Measurements from ENCODE around the gene ALAD.

DNA sequence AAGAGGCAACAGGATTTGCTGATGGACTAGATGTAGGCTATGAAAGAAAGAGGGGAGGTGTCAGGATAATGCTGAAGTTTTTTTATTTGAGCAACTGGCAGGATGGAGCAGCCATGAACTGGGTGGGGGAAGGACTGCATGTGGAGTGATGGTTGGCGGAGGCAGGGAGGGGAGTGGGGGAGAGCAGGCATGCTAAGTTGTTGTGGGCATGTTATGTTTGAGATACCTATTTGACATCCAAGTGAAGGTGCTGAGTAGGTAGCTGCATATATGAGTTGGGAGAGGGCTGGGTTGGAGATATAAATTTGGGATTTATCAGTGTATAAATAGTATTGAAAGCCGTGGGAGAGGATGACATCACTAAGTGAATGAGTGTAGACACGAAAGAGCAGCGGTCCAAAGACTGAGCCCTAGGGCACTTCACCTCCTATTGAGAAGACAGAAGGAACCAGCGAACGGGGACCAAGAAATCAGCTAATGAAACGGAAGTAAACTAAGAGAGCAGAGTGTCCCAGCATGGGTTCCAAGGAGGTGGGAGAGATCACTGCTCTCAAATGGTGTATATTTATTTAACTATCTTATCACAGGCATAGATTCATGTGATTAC lies 44.3 kb downstream of the ALAD start:
- TF ChIP-seq, protein P1, sequence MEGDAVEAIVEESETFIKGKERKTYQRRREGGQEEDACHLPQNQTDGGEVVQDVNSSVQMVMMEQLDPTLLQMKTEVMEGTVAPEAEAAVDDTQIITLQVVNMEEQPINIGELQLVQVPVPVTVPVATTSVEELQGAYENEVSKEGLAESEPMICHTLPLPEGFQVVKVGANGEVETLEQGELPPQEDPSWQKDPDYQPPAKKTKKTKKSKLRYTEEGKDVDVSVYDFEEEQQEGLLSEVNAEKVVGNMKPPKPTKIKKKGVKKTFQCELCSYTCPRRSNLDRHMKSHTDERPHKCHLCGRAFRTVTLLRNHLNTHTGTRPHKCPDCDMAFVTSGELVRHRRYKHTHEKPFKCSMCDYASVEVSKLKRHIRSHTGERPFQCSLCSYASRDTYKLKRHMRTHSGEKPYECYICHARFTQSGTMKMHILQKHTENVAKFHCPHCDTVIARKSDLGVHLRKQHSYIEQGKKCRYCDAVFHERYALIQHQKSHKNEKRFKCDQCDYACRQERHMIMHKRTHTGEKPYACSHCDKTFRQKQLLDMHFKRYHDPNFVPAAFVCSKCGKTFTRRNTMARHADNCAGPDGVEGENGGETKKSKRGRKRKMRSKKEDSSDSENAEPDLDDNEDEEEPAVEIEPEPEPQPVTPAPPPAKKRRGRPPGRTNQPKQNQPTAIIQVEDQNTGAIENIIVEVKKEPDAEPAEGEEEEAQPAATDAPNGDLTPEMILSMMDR (IDR thresholded peaks at IDR 0.05 in 4 of 5, conservative IDR thresholded peaks at IDR 0.05 in 1 of 5): no peak
- TF ChIP-seq POLR2A (IDR thresholded peaks at IDR 0.05): no peak

All from gastrocnemius medialis (tissue), 4 donors.